Measurements from ENCODE around the gene NCOA5. TPM values are rescaled to one million over a fixed set of nuclear protein-coding genes. Genes with fewer than 3 reads are reported as not detected.

NCOA5 gene
- 20.6 and 21.6 TPM in 2 replicates for total RNA-seq (2014; rRNA removed; shearing (Covaris generic))

GRCh38 chr20:46089417-46090388 lies at the start of gene NCOA5:
NCOA5 (minus strand) TSS chr20:46089962; CDS start chr20:46079424, 10,538 bp downstream.

GRCh38 chr20:46117704-46118467 lies 28.1 kb upstream of the NCOA5 start, which contains the start of gene CD40:
CD40 (plus strand) TSS chr20:46118314; CDS start chr20:46118344, 30 bp downstream.

GRCh38 chr20:46028772-46029371 lies 60.9 kb downstream of the NCOA5 start, which contains the start of gene SLC12A5:
SLC12A5 (plus strand) TSS chr20:46029215; CDS start chr20:46029345, 130 bp downstream.

Other genes with a start within 250 kb of the NCOA5 start
- gene ACOT8, start 232.6 kb downstream of the NCOA5 start, total RNA-seq (2014; rRNA removed; shearing (Covaris generic)): 52.4 and 54.0 TPM in 2 replicates
- 3.1 and 3.8 TPM in 2 replicates for gene ZSWIM3, start 232.3 kb downstream of the NCOA5 start, total RNA-seq (2014; rRNA removed; shearing (Covaris generic))
- gene ZSWIM1, start 208.7 kb downstream of the NCOA5 start, total RNA-seq (2014; rRNA removed; shearing (Covaris generic)): 6.6 and 13.4 TPM in 2 replicates
- 2.6 and 3.1 TPM in 2 replicates for gene SPATA25, start 202.3 kb downstream of the NCOA5 start, total RNA-seq (2014; rRNA removed; shearing (Covaris generic))
- gene NEURL2, start 198.8 kb downstream of the NCOA5 start, total RNA-seq (2014; rRNA removed; shearing (Covaris generic)): 6.0 and 6.7 TPM in 2 replicates
- gene CTSA, start 198.6 kb downstream of the NCOA5 start, total RNA-seq (2014; rRNA removed; shearing (Covaris generic)): 59.4 and 69.5 TPM in 2 replicates
- gene PLTP, start 177.8 kb downstream of the NCOA5 start, total RNA-seq (2014; rRNA removed; shearing (Covaris generic)): 73.1 and 78.4 TPM in 2 replicates
- 13.1 and 14.9 TPM in 2 replicates for gene PCIF1, start 155.3 kb downstream of the NCOA5 start, total RNA-seq (2014; rRNA removed; shearing (Covaris generic))
- gene ZNF335, start 117.8 kb downstream of the NCOA5 start, total RNA-seq (2014; rRNA removed; shearing (Covaris generic)): 32.9 and 37.4 TPM in 2 replicates
- 0.11 and 0.21 TPM in 2 replicates for gene MMP9, start 81.1 kb downstream of the NCOA5 start, total RNA-seq (2014; rRNA removed; shearing (Covaris generic))
- not detected in 2 replicates for gene SLC12A5, start 60.7 kb downstream of the NCOA5 start, total RNA-seq (2014; rRNA removed; shearing (Covaris generic))
- 5.4 and 6.1 TPM in 2 replicates for gene CD40, start 28.4 kb upstream of the NCOA5 start, total RNA-seq (2014; rRNA removed; shearing (Covaris generic))
- gene CDH22, start 218.5 kb upstream of the NCOA5 start, total RNA-seq (2014; rRNA removed; shearing (Covaris generic)): not detected in 2 replicates